ENCODE results near the gene TAS2R4. TPM values are rescaled to one million over a fixed set of nuclear protein-coding genes. Genes with fewer than 3 reads are reported as not detected.
"Not testable (repeated sequence)": the region's sequence is repeated elsewhere in the genome, so short reads cannot be mapped to it uniquely, and the experiment has no call there.

Gene TAS2R4, protein sequence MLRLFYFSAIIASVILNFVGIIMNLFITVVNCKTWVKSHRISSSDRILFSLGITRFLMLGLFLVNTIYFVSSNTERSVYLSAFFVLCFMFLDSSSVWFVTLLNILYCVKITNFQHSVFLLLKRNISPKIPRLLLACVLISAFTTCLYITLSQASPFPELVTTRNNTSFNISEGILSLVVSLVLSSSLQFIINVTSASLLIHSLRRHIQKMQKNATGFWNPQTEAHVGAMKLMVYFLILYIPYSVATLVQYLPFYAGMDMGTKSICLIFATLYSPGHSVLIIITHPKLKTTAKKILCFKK
- 0.78 and 0.94 TPM in 2 replicates for total RNA-seq

DNA sequence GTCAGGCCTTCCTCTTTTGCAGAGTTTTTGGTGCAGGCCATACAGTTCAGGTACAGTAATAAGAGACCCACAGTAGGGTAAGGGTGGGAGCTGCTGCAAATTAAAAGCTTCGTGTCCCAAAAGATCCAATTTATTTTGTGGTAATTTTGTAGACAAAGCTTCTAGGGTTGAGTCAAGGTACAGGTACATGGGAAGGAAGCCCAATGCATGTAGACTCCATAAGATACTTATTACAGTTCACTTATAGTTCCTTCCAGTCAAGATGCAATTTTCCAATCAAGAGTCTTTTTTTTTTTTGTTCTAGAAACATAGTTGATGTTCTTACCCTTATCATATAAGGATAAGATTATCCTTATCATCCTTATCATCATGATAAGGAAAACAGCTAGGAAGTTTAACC lies at the start of gene TAS2R4:
Gene TAS2R4 (plus strand): TSS at position 301 of the 400 bp plus-strand sequence. CDS start 1,815 bp downstream, outside the sequence.
- peaks cover 31% of the 10 kb centered on the region for H3K36me3 Mint-ChIP-seq (ENCODE audit: low read depth)
- intact Hi-C loops (cut with micrococcal nuclease): no loop called here

DNA sequence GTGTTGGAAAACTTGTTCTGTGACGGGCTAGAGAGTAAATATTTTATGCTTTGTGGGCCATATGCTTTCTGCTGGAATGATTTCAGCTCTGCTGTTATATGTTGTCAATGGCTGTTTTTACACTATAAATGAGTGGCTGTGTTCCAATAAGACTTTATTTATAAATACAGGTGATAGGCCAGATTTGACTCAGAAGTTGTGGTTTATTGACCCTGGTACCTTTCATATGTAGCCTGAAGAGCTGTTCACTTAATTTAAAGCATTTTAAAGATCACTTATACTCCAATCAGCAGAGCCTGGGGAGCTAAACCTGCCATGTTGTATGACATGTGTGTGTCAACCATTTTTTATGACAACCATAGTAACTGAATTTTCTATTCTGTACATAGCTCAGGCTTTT lies 47.5 kb upstream of the TAS2R4 start:
- Mint-ChIP-seq H3K9me3 (no peaks in the 10 kb centered on the region), H3K4me1 (ENCODE audit: low read depth) (peaks cover 2% of the 10 kb centered on the region), H3K4me3 (ENCODE audit: low read depth) (no peak overlapping the region), H3K36me3 (ENCODE audit: low read depth) (no peaks in the 10 kb centered on the region), H3K27ac (no peak overlapping the region), H3K27me3 (ENCODE audit: low read depth) (peaks cover 2% of the 10 kb centered on the region)
- intact Hi-C loops (cut with micrococcal nuclease): no loop called here
- no peak for DNase-seq (ENCODE audit: low spot score)

More for the DNA sequence above, at the start of gene TAS2R4:
- Mint-ChIP-seq H3K27me3 (ENCODE audit: low read depth) (no peaks in the 10 kb centered on the region), H3K4me3 (ENCODE audit: low read depth) (no peak within 1 kb of the TSS), H3K9me3 (no peaks in the 10 kb centered on the region), H3K4me1 (ENCODE audit: low read depth) (no peaks in the 10 kb centered on the region), H3K27ac (no peak within 1 kb of the TSS)
- no peak for DNase-seq (ENCODE audit: low spot score)

DNA sequence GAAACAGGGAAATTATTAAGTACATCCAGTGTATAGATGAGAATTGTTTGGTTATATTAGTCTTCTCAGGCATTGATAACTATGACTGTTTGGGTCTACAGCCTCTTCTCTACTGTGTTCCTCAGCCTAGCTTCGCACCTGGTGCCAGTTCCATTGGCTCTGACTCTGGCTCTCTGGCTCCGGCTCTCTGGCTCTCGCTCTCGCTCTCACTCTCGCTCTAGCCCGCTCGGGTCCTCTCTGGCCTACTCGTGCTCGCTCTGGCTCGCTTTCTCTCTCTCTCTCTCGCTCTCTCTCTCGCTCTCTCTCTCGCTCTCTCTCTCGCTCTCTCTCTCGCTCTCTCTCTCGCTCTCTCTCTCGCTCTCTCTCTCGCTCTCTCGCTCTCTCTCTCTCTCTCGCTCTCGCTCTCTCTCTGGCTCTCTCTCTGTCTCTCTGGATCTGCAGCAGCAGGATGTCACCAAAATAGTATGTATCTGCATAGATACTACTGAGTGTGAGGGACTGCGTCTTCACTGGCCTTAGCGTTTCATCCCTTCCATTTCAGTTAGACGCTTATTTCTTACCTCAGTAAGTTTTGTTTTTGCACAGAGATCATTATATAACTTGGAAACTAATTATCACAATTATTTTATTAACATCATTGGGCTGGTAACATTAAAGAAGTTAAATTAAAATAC lies 44.9 kb upstream of the TAS2R4 start:
- H3K4me1 Mint-ChIP-seq (ENCODE audit: low read depth): peaks cover 2% of the 10 kb centered on the region
- intact Hi-C loops (cut with micrococcal nuclease): no loop called here
- no peak overlapping the region for H3K4me3 Mint-ChIP-seq (ENCODE audit: low read depth)
- peaks cover 2% of the 10 kb centered on the region for H3K27me3 Mint-ChIP-seq (ENCODE audit: low read depth)
- H3K36me3 Mint-ChIP-seq (ENCODE audit: low read depth): no peaks in the 10 kb centered on the region
- no peak overlapping the region for H3K27ac Mint-ChIP-seq
- no peak for DNase-seq (ENCODE audit: low spot score)
- no peaks in the 10 kb centered on the region for H3K9me3 Mint-ChIP-seq

DNA sequence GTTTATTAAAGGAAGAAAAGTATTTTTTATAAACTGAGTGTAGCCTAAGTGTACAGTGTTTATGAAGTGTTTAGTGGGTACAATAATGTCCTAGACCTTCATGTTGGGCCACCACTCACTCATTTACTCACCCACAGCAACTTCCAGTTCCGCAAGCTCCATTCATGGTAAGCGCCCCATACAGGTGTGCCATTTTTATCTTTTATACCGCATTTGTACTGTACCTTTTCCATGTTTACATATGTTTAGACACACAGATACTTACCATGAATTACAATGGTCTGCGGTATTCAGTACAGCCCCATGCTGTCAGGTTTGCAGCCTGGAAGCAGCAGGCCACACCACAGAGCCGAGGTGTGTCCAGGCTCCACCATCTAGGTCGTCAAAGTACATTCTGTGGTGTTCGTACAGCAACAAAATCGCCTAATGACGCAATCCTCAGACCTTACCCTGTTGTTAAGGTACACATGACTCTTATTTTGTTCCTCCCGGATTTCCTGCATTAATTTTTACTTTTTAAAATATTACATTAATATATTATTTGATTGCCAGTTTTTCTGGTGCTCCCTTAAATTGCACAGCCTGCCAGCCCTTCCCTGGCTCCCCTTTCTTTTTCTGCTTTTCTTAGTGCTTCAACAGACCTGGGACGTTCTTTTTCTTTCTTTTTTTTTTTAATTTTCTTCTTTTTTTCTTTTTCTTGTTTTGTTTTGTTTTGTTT lies 39.2 kb upstream of the TAS2R4 start:
- intact Hi-C loops (cut with micrococcal nuclease): loop anchor here (5.0 kb wide), 1 partner anchor 1070 kb away; no protein-coding TSS in a partner anchor
- no peak for DNase-seq (ENCODE audit: low spot score)
- peaks cover 35% of the 10 kb centered on the region for H3K36me3 Mint-ChIP-seq (ENCODE audit: low read depth)
- H3K4me1 Mint-ChIP-seq (ENCODE audit: low read depth): peaks cover 22% of the 10 kb centered on the region
- peak overlapping the region; percentile 93 for H3K27ac Mint-ChIP-seq
- no peaks in the 10 kb centered on the region for H3K27me3 Mint-ChIP-seq (ENCODE audit: low read depth)
- H3K9me3 Mint-ChIP-seq: no peaks in the 10 kb centered on the region
- peak overlapping the region; percentile 94 for H3K4me3 Mint-ChIP-seq (ENCODE audit: low read depth)

DNA sequence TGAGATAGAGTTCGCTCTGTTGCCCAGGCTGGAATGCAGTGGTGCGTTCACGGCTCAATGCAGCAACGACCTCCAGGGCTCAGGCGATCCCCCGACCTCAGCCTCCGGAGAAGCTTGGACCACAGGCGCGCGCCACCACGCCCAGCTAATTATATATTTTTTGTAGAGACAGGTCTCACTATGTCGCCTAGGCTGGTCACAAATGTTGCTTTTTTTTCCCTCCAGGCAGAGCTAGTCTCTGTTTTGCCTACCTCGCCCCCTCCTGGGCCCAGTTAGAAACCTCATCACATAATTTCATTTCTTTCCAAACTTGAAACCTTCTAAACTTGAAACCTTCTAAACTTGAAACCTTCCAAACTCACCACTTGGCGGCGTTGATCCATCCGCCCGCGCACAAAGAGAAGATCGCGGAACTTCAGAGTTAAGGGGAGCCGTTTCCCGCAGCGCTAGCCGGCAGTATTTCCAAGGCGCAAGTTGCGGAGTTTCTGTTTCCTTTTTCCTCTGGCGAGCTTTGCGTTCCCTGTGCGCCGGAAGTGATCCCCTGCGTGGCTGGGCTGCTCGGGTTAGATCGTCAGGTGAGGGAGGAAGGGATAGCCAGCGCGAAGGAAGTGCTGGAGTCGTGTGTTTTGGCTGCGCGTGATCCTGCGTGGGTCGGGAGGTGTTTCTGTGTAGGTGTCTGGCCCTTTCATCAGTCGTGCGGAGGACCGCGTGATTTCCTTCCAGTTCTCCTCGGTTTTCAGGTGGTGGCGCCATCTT lies 38.5 kb upstream of the TAS2R4 start, which contains the start of gene SSBP1:
Gene SSBP1 (plus strand): TSS at position 523 of the 756 bp plus-strand sequence. CDS start 809 bp downstream, outside the sequence.
- peak within 1 kb of the TSS; percentile 93 for H3K27ac Mint-ChIP-seq
- H3K9me3 Mint-ChIP-seq: no peaks in the 10 kb centered on the region
- H3K4me1 Mint-ChIP-seq (ENCODE audit: low read depth): peaks cover 23% of the 10 kb centered on the region
- H3K27me3 Mint-ChIP-seq (ENCODE audit: low read depth): no peaks in the 10 kb centered on the region
- peak; percentile 93 for DNase-seq (ENCODE audit: low spot score)
- peak within 1 kb of the TSS; percentile 94 for H3K4me3 Mint-ChIP-seq (ENCODE audit: low read depth)
- intact Hi-C loops (cut with micrococcal nuclease): loop anchor here (1.0 to 5.0 kb wide), 6 partner anchors 36 to 1069 kb away; partner anchors contain the start of genes AGK, BRAF and DENND11
- H3K36me3 Mint-ChIP-seq (ENCODE audit: low read depth): peaks cover 42% of the 10 kb centered on the region

DNA sequence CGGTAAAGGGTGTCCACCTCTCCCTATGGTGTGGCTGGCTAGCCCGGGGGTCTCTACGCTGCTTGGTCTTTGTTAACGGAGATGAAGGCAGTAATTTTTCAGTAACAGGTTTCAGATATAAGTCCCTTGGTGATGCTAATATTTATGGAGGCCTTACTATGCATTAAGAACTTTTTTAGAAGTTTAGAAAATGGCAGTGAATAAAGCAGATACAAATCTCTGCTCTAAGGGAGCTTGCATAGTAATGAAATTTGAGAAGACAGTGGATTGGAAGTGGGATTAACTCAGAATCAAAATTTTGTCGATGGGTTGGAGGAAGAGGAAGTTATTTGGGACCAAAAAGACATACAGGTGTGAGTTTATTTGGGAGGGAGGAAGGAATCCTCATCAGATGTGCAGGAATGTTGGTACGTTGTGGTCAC lies 37.9 kb upstream of the TAS2R4 start:
- H3K9me3 Mint-ChIP-seq: no peaks in the 10 kb centered on the region
- peak overlapping the region; percentile 94 for H3K4me3 Mint-ChIP-seq (ENCODE audit: low read depth)
- H3K4me1 Mint-ChIP-seq (ENCODE audit: low read depth): peaks cover 23% of the 10 kb centered on the region

DNA sequence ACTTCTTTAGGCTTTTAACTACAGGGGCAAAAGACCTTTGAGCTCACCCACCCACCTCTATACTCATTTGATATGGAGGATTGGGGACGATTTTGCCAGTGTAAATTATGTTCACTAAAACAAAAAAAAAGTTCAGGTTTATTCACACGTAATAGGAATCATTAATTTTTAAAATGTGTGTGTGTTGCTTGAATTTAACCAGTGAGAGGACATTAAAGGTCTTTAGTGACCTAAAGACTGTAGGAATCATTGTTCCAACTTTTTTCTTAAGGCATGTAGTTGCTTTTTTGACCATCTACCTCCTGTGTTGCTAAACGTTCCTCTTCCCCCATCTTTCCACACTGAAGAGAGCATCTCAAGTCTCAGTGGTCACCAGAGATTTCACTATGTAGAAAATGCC lies 37.2 kb upstream of the TAS2R4 start:
- intact Hi-C loops (cut with micrococcal nuclease): loop anchor here (5.0 kb wide), 1 partner anchor 1068 kb away; no protein-coding TSS in a partner anchor
- Mint-ChIP-seq H3K27me3 (ENCODE audit: low read depth) (no peaks in the 10 kb centered on the region), H3K4me3 (ENCODE audit: low read depth) (peak overlapping the region; percentile 94), H3K4me1 (ENCODE audit: low read depth) (peaks cover 23% of the 10 kb centered on the region), H3K27ac (peak overlapping the region; percentile 66), H3K9me3 (no peaks in the 10 kb centered on the region), H3K36me3 (ENCODE audit: low read depth) (peaks cover 55% of the 10 kb centered on the region)
- DNase-seq (ENCODE audit: low spot score): no peak

More for the DNA sequence above, 37.9 kb upstream of the TAS2R4 start:
- intact Hi-C loops (cut with micrococcal nuclease): loop anchor here (1.0 to 5.0 kb wide), 6 partner anchors 36 to 1069 kb away; partner anchors contain the start of genes AGK, BRAF and DENND11
- Mint-ChIP-seq H3K36me3 (ENCODE audit: low read depth) (peaks cover 48% of the 10 kb centered on the region), H3K27me3 (ENCODE audit: low read depth) (no peaks in the 10 kb centered on the region), H3K27ac (peak overlapping the region; percentile 93)
- DNase-seq (ENCODE audit: low spot score): no peak

DNA sequence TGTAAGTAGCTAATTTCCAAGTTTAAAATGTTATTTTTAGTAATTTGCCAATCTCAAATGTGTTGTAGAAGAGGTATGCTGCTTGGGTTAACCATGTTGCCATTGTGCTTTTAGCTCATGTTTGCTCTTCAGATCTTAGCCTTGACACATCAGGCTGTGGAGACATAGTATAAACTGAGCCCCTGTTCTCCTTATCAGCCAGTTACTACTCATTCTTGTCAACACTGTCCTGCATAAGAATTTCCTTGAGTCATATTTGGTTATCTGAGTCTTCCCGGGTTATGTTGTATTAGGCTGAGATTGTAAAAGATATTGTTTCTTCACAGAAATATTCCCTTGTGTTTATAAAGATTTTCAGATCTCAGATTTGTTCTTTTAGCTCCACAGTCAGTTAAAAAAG lies 34.2 kb upstream of the TAS2R4 start:
- H3K9me3 Mint-ChIP-seq: no peaks in the 10 kb centered on the region
- intact Hi-C loops (cut with micrococcal nuclease): no loop called here
- no peaks in the 10 kb centered on the region for H3K27me3 Mint-ChIP-seq (ENCODE audit: low read depth)
- H3K4me3 Mint-ChIP-seq (ENCODE audit: low read depth): no peak overlapping the region
- peaks cover 24% of the 10 kb centered on the region for H3K4me1 Mint-ChIP-seq (ENCODE audit: low read depth)
- H3K27ac Mint-ChIP-seq: no peak overlapping the region
- no peak for DNase-seq (ENCODE audit: low spot score)
- peaks cover 75% of the 10 kb centered on the region for H3K36me3 Mint-ChIP-seq (ENCODE audit: low read depth)

DNA sequence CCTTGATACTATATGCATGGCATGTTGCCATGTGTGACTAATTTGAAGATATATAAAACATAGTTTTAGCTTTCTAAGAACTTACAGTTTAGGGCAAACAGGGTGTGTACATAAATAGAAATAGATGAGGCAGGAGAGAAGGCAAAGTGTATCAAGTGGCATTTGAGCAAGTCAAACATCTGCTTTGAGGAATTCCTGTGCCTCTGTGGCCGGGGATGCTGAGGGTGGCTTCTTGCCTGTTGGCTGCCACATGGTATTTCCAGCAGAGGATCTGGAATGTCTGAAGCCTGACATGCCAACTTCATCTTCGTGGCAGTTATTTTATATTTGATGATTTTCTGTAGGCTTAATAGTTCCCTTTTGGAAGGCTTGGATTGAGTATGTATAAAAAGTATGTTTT lies 32.3 kb upstream of the TAS2R4 start:
- no peaks in the 10 kb centered on the region for H3K27me3 Mint-ChIP-seq (ENCODE audit: low read depth)
- no peak overlapping the region for H3K27ac Mint-ChIP-seq
- no peak overlapping the region for H3K4me3 Mint-ChIP-seq (ENCODE audit: low read depth)
- no peaks in the 10 kb centered on the region for H3K9me3 Mint-ChIP-seq
- peaks cover 80% of the 10 kb centered on the region for H3K36me3 Mint-ChIP-seq (ENCODE audit: low read depth)
- H3K4me1 Mint-ChIP-seq (ENCODE audit: low read depth): peaks cover 18% of the 10 kb centered on the region
- no peak for DNase-seq (ENCODE audit: low spot score)
- intact Hi-C loops (cut with micrococcal nuclease): no loop called here

DNA sequence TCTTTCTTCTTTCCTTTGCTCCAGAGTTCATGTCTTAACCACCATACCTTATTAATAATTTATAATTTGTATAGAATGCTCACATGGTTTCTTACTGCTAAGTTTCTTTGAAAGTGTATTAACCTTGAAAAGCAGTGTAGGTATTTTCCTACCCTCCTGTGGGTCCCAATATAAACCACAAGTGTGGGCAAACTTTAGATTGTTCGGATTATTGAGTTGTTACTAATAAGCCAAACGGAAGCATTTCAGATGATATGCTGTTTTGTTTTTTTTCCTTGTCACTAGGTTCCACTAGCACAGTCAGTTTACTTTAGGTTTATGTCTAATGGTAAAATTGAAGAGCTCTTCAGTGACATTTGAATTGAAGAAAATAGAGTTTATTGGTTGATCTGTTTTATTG lies 28.1 kb upstream of the TAS2R4 start:
- intact Hi-C loops (cut with micrococcal nuclease): no loop called here

DNA sequence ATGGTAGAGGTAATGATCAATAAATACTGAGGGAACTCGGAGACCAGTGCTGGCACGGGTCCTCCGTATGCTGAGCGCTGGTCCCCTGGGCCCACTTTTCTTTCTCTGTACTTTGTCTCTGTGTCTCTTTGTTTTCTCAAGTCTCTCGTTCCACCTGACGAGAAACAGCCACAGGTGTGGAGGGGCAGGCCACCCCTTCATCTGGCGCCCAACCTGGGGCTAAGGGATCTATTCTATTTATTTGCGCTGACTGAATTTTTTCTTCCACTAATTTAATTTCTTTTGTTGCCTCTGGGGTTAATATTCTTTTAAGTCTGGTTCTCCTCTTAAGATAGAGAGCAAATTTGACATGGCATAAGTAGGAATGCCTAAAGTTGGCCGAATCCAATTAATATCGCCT lies 24.6 kb upstream of the TAS2R4 start:
- intact Hi-C loops (cut with micrococcal nuclease); H3K27ac Mint-ChIP-seq; H3K4me1 Mint-ChIP-seq (ENCODE audit: low read depth); H3K4me3 Mint-ChIP-seq (ENCODE audit: low read depth); H3K27me3 Mint-ChIP-seq (ENCODE audit: low read depth); DNase-seq (ENCODE audit: low spot score): not testable (repeated sequence)
- H3K36me3 Mint-ChIP-seq (ENCODE audit: low read depth): peaks cover 80% of the 10 kb centered on the region
- H3K9me3 Mint-ChIP-seq: peaks cover 33% of the 10 kb centered on the region

More for the DNA sequence above, 28.1 kb upstream of the TAS2R4 start:
- DNase-seq (ENCODE audit: low spot score): no peak
- Mint-ChIP-seq H3K27ac (no peak overlapping the region), H3K36me3 (ENCODE audit: low read depth) (peaks cover 83% of the 10 kb centered on the region), H3K4me1 (ENCODE audit: low read depth) (peaks cover 2% of the 10 kb centered on the region), H3K27me3 (ENCODE audit: low read depth) (no peaks in the 10 kb centered on the region), H3K9me3 (peaks cover 33% of the 10 kb centered on the region), H3K4me3 (ENCODE audit: low read depth) (no peak overlapping the region)

DNA sequence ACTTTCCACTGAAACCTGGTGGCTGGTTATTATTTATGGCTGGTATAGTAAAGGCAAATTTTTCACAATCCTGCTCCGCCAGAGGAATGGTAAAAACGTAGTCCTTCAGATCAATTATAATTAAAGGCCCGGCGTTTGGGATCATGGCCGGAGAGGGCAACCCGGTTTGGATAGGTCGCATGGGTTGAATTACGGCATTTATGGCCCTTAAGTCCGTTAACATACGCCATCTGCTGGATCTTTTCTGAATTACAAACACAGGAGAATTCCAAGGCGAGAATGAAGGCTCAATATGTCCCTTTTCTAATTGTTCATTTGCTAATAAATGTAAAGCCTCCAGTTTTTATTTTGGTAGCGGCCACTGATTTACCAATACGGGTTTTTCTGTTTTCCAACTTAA lies 23.8 kb upstream of the TAS2R4 start:
- no peaks in the 10 kb centered on the region for H3K27me3 Mint-ChIP-seq (ENCODE audit: low read depth)
- H3K4me3 Mint-ChIP-seq (ENCODE audit: low read depth): no peak overlapping the region
- no peak for DNase-seq (ENCODE audit: low spot score)
- intact Hi-C loops (cut with micrococcal nuclease): no loop called here
- H3K9me3 Mint-ChIP-seq: peaks cover 33% of the 10 kb centered on the region
- H3K27ac Mint-ChIP-seq: no peak overlapping the region
- peaks cover 86% of the 10 kb centered on the region for H3K36me3 Mint-ChIP-seq (ENCODE audit: low read depth)
- no peaks in the 10 kb centered on the region for H3K4me1 Mint-ChIP-seq (ENCODE audit: low read depth)
